ENCODE measurements around the gene ZNF747. TPM values are rescaled to one million over a fixed set of nuclear protein-coding genes. Genes with fewer than 3 reads are reported as not detected.
A peak's percentile ranks its signal among the peaks of the same experiment; 100 is the strongest.

Gene ZNF747
- total and polyA plus RNA-seq, 7 donors, result 6.0 to 15.5 (median 11.4) TPM

- Histone ChIP-seq H3K4me1 (peaks cover 0 to 39% (median 27%) of the 10 kb centered on the region in 4 donors), H3K27me3 (no peaks in the 10 kb centered on the region), H3K27ac (peak overlapping the region in 2 of 4 donors; percentile 11 to 100), H3K36me3 (peaks cover 0 to 40% (median 8%) of the 10 kb centered on the region in 4 donors), H3K4me3 (no peak overlapping the region), H3K9me3 (no peaks in the 10 kb centered on the region)
- no peak for DNase-seq
- 82 to 83% methylated on average over 4 of the region's 4 CpGs for WGBS, 2 donors
- intact Hi-C loops (cut with DNase I), result loop anchor here (5.0 kb wide), 1 partner anchor 82 kb away; the partner anchor contains the start of gene SEPHS2
- TF ChIP-seq EP300 (IDR thresholded peaks at IDR 0.05) (no peak), POLR2AphosphoS5 (IDR thresholded peaks at IDR 0.05) (no peak), POLR2A (IDR thresholded peaks at IDR 0.05) (no peak), CTCF (IDR thresholded peaks at IDR 0.05) (no peak)
Measured at GRCh38 chr16:30528799-30529457, 5.7 kb downstream of the ZNF747 start.

GRCh38 chr16:30527635-30528178 lies 7.0 kb downstream of the ZNF747 start:
- H3K36me3 ChIP-seq, result peaks cover 0 to 36% (median 7%) of the 10 kb centered on the region in 4 donors
- peaks cover 0 to 27% (median 15%) of the 10 kb centered on the region in 4 donors for H3K4me1 ChIP-seq
- no peak for TF ChIP-seq EP300 (IDR thresholded peaks at IDR 0.05)
- TF ChIP-seq POLR2AphosphoS5 (IDR thresholded peaks at IDR 0.05), result no peak
- TF ChIP-seq POLR2A (IDR thresholded peaks at IDR 0.05), result no peak
- peak in 1 of 4 experiments; percentile 5 for TF ChIP-seq CTCF (IDR thresholded peaks at IDR 0.05)
- intact Hi-C loops (cut with DNase I), result loop anchor here (2.0 to 5.0 kb wide), 2 partner anchors 80 to 129 kb away; partner anchors contain the start of gene SEPHS2
- no peaks in the 10 kb centered on the region for H3K9me3 ChIP-seq
- H3K27me3 ChIP-seq, result no peaks in the 10 kb centered on the region
- 4 to 7% methylated on average over 14 of the region's 14 CpGs for WGBS, 2 donors
- DNase-seq, result no peak
- H3K27ac ChIP-seq, result peak overlapping the region; percentile 94 to 100 (median 100)
- peak overlapping the region; percentile 10 to 88 (median 74) for H3K4me3 ChIP-seq

GRCh38 chr16:30526823-30527634 lies 7.6 kb downstream of the ZNF747 start:
- Histone ChIP-seq H3K9me3 (no peaks in the 10 kb centered on the region), H3K27ac (peak overlapping the region; percentile 94 to 100 (median 100)), H3K27me3 (no peaks in the 10 kb centered on the region), H3K36me3 (peaks cover 0 to 29% (median under 1%) of the 10 kb centered on the region in 4 donors), H3K4me3 (peak overlapping the region; percentile 61 to 88 (median 77)), H3K4me1 (peaks cover 0 to 26% (median 14%) of the 10 kb centered on the region in 4 donors)
- TF ChIP-seq CTCF (IDR thresholded peaks at IDR 0.05), result peak; percentile 20 to 40 (median 26)
- TF ChIP-seq POLR2A (IDR thresholded peaks at IDR 0.05), result peak; percentile 50 to 66
- no peak for TF ChIP-seq EP300 (IDR thresholded peaks at IDR 0.05)
- peak; percentile 59 to 92 (median 78) for TF ChIP-seq POLR2AphosphoS5 (IDR thresholded peaks at IDR 0.05)
- intact Hi-C loops (cut with DNase I), result loop anchor here (2.0 to 5.0 kb wide), 2 partner anchors 80 to 130 kb away; partner anchors contain the start of gene SEPHS2
- DNase-seq, result peak; percentile 99
- 0% methylated on average over 79 of the region's 79 CpGs for WGBS, 2 donors

DNA sequence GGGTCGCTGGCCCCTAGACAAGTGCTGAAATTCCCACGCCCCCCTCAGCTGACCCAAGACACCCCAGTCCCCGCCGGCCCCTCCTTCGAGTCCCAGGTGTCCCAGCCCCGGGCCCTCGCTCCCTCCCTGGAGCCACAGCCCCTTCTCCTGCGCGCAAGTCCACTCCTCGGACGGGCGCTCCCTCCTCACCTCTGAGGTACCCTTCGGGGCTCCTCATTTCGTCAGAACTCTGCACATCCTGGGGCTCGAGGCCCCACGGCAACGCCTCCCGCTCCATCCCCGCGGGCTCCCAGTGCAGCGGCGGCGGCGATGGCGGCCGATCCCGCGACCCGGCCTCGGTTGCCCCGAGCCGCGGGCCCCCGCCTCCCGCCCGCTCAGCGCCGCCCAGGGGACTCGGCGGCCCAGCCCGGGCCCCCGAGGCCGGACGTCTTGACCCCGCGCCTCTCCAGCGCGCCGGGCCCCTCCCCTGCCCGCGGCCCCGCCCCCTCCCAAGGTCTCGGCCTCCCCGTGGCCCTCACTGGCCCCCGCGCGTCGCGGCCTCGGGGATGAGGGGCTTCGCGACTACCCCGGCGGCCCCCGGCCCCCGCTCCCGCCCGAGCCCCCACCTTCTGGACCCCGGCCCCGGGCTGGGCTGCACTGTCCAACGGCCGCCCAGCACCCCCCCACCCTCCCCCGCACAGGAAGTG lies 8.4 kb downstream of the ZNF747 start, which contains the start of gene ZNF768:
TSS of gene ZNF768 (minus strand) at position 430 of the 686 bp plus-strand sequence. CDS start at position 277, 153 bp downstream.
- Histone ChIP-seq H3K27me3 (no peaks in the 10 kb centered on the region), H3K4me1 (peaks cover 0 to 26% (median 14%) of the 10 kb centered on the region in 4 donors), H3K36me3 (peaks cover 0 to 22% (median 0%) of the 10 kb centered on the region in 4 donors), H3K4me3 (peak within 1 kb of the TSS; percentile 61 to 88 (median 77)), H3K27ac (peak within 1 kb of the TSS; percentile 94 to 100 (median 100)), H3K9me3 (no peaks in the 10 kb centered on the region)
- no peak for TF ChIP-seq POLR2A (IDR thresholded peaks at IDR 0.05)
- TF ChIP-seq CTCF (IDR thresholded peaks at IDR 0.05), result no peak
- TF ChIP-seq EP300 (IDR thresholded peaks at IDR 0.05), result no peak
- TF ChIP-seq POLR2AphosphoS5 (IDR thresholded peaks at IDR 0.05), result no peak
- WGBS, 2 donors, result 1% methylated on average over 73 of the region's 73 CpGs
- peak; percentile 79 for DNase-seq
- intact Hi-C loops (cut with DNase I), result loop anchor here (2.0 to 5.0 kb wide), 2 partner anchors 79 to 131 kb away; partner anchors contain the start of gene SEPHS2
